ENCODE measurements around the gene NFATC2. TPM values are rescaled to one million over a fixed set of nuclear protein-coding genes. Genes with fewer than 3 reads are reported as not detected.

Gene NFATC2
- total RNA-seq, 1 donor: 16.2 TPM

DNA sequence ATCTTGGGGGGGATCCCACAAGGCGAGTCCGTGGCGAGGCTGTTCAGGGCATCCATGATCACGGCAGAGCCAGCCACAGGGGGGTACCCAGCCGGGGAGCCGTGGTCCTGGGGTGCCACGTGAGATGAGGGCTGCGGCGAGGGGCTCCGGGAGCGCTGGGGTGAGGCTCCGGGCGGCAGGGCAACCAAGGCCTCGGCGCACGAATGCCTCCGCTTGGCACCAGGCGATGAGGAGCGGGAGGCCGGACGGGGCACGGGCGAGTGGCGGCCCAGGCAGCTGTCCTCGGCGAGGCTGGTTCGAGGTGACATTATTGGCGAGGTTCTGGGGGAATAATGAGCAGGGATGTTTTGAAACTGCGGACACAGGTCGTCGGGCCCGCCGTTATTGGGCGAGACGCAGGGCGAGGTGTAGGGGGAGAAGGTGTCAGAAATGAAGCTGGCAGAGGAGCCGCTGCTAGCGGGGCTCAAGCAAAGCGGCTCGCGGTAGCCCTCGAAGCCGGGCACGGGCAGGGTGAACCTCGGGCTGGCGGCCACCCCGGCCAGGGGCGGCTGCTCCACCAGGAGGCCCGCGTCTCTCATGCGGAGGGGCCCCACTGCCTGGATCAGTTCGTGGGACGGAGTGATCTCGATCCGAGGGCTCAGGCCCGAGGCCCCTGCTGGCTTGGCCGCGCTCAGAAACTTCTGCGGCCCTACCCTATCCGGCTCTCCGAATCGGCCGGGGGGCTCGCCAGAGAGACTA is 19.1 kb downstream of the NFATC2 start:
- DNase-seq (ENCODE audit: low read depth in 2 of 3, low spot score in 2 of 3): no peak

DNA sequence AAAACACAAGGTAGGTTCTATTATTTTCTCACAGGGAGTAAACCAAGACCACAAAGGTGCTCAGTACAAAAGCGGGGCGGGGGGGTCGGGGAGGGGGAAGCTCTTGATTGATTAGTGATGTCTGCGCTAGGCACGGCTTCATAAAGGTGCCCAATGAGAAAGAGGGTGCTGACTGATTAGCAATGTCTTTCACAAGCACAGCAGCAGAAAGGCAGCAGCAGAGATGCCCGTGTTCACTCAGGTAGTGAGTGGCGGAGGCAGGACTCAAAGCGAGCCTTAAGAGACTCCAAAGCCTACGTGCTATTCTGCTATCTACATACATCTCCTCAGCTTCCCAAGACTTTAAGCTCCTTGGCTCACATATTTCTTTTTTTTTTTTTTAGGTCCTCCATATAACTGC is 20.3 kb downstream of the NFATC2 start:
- DNase-seq (ENCODE audit: low read depth in 2 of 3, low spot score in 2 of 3): no peak

DNA sequence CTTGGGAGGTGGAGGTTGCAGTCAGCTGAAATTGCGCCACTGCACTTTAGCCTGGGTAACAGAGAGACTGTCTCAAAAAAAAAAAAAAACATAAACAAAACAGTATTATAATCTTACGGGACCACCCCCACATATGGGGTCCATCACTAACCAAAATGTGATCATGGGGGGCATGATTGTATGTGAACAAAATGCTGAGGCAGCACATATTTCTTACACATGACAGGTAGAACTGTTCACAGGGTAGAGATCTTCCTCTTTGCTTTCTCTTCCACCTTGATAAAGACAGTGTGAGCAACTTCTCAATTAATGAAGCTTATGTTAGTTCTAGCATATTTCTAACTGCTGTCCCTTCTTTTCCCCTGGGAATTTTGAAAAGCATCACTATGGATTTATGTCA is 24.7 kb downstream of the NFATC2 start:
- DNase-seq (ENCODE audit: low read depth in 2 of 3, low spot score in 2 of 3): no peak

DNA sequence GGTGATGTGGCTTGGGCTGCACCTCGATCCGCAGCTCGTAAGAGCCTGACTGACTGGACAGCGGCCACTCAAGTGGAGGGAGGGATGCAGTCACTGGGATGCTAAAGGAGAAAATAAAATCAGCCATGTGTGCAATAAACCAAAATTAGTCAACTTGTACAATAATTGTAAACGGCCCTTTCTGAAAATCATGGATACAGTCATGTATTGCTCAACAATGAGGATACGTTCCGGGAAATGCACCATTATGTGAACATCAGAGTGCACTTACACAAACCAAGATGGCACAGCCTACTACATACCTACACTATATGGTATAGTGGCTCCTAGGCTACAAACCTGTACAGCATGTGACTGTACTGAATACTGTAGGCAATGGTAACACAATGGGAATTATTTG is 25.7 kb downstream of the NFATC2 start:
- no peak for DNase-seq (ENCODE audit: low read depth in 2 of 3, low spot score in 2 of 3)

DNA sequence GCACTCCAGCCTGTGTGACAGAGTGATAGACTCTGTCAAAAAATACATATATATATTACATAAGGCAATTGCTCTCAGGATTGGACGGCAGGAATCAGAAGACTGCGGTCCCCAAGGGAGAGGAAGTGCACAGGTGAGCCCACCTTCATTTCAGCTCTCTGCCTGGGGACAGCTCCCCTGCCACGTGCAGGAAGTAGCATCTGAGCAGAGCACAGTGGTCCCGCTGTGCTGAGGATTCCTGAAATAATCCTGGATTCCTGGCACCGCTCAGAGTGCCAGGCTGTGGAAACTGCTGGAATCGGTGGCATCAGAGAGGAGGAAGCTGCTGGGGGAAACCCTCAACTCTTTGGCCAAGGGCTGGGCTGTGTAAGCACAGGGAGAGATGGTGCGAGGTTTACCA is 27.7 kb downstream of the NFATC2 start:
- no peak for DNase-seq (ENCODE audit: low read depth in 2 of 3, low spot score in 2 of 3)

DNA sequence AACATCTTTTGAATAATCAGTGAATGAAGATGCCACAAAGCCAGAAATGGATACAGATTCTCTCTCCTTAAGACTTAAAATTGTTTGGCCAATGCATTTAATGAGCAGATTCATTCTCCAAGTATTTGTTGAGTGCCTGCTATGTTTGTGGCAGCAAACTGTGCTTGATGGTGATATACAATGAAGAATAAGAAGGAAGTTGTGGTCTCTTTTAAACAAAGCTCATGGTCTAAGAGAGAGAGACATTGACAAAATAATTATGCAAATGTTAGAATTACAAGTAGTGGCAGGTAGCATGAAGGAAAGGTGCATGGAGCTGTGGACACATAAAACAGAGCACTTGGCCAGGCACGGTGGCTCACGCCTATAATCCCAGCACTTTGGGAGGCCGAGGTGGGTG is 28.3 kb downstream of the NFATC2 start:
- peak in 1 of 3 donors; percentile 40 for DNase-seq (ENCODE audit: low read depth in 2 of 3, low spot score in 2 of 3)

DNA sequence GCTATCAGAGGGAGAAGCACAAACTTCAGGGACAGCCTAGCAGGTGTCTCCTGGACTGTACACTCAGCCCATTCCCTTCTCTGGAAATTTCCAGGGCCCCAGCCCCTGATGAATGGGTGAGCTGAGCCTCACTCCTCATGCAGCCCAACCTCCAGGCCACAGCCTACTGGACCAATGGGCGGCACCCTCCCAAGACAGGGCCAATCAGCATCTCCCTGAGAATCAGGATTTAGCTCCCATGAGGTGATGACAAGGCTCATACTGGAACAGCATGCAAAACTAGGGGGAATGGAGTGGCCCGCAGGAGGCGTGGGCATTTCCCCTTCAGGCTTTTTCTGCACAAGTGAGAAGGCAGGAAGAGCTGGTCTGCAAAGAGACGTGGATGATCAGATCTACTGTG is 29.0 kb downstream of the NFATC2 start:
- DNase-seq (ENCODE audit: low read depth in 2 of 3, low spot score in 2 of 3): no peak

DNA sequence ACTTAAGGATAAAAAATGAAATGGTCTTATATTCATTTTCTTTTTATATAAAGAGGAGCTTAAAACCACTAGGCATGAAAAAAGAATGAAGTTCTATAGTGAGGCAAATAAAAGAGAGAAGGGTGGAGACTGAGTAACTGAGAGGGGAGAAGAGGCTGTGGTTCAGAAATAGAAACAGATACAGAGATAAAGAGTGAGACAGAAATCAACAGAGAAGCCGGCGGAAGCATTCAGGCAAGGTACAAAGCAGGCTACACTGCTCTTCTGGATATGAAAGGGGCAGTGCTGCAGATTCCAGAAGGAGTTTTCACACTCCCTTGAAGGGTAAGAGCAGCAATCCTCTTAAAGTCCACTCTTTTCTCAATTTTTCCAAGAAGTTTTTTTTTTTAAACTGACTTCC is 29.9 kb downstream of the NFATC2 start:
- DNase-seq (ENCODE audit: low read depth in 2 of 3, low spot score in 2 of 3): no peak

DNA sequence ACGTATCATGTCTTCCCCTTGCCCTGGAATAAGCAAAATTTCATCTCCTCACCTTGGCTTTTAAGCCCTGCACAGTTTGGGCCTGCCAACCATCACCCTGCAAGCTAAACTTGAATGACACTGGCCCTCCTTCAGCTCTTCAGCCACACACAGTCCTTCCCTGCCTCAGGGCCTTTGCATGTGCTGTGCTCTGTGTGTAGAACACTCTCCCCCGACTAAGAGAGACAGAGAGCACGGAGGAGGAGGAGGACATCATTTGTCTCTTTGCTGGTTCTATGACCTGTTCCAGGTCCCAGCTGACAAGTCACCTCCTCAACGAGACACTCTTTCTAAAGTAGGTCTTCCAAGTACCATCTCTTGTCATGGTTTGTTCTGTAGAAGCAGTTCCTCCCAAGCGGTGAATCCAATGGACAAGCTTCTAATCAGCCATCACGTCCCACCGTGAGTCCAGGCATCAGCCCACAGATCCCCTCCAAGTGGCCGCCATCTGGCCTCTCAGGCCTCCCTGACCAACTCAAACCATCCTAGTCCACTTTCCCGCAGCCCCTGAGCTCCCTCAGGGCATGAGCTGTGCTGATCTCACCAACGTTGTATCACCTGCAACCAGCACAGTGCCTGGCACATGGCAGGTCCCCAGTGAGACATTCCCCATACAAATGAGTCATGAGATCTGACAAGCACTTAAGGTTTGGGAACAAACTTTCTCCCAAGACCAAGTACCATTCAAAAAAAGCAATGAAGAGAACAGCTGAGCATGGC is 30.5 kb downstream of the NFATC2 start:
- DNase-seq (ENCODE audit: low read depth in 2 of 3, low spot score in 2 of 3): no peak

DNA sequence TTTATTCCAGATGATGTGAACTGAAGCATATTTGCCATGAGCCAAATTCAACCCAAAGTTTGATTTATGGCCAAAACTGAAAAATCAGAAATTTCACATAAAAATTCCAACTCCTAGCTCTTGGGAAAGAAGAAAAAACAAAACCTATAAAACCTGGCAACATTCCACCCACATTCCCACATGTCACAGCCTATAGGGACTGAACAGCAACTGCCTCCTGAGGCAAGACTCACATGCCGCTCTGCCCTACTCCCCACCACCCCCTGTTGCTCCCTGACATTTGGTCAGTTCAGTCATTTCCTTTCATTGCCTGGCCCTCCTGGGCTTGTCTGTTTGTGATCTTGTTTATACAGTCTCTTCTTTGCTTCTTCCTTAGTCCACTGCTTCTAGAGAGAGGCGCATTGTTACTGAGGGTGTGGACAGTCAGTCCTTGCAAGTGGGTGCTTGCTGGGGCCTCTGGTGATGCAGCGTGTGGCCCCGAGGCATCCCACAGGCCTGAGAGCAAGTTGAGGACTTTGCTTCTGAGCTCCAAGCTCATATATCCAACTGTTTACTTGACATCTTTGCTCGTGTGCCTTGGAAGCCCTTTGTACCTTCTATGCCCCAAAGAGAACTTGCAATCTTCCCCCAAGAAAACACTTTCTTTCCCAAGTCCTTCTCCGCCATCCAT is 31.4 kb downstream of the NFATC2 start:
- DNase-seq (ENCODE audit: low read depth in 2 of 3, low spot score in 2 of 3): no peak

DNA sequence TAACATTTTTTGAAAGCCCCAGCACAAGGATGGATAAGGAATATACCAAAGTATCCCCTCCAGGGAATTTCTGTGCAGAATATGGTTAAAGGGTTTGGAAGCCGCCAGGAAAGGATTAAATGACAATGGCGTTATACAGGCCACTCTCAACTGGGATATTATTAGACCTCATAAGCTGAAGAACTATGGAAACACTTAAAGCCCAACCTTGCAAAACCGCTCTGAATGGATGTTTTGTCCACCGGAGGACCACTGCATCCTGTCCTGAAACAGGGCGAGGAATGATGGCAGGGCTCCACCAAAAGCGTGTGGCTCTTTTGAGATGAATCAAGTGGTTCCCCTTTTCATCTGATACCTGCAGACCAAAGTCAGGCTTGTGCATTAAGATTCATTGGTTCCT is 32.4 kb downstream of the NFATC2 start:
- no peak for DNase-seq (ENCODE audit: low read depth in 2 of 3, low spot score in 2 of 3)

DNA sequence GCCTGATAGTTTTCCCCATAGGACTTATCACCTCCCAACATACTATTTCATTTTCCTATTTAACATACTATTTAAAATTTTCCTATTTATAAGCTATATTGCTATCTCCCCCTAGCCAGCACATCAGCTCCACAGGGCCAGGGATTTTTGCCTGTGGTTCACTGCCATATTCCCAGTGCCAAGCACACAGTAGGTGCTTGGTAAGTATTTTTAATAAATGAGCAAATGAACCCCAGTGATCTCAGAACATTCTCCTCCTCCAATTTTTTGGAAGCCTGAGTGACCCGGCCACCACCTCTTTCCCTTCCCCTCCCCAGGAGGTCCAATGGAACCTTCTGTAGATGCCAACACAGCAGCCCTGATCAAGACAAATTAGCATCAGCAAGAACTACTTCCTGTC is 33.3 kb downstream of the NFATC2 start:
- no peak for DNase-seq (ENCODE audit: low read depth in 2 of 3, low spot score in 2 of 3)

DNA sequence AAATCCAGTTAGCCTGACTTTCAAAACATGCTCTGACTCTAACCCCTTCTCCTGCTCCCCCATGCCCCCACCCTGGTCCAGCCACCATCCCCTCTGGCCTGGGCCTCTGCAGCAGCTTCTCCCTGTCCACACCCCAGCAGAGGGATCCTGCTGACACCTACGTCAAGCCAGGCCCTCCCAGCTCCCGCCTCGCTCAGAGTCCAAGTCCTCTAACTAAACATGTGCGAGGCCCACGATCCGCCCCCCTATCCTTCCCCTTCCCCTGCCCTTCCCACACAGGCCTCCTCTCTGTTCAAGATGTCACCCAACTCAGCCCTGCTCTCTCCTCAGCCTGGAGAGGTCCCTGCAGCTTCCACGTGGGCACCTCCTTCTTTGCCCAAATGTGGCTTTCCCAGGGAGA is 33.7 kb downstream of the NFATC2 start:
- no peak for DNase-seq (ENCODE audit: low read depth in 2 of 3, low spot score in 2 of 3)

DNA sequence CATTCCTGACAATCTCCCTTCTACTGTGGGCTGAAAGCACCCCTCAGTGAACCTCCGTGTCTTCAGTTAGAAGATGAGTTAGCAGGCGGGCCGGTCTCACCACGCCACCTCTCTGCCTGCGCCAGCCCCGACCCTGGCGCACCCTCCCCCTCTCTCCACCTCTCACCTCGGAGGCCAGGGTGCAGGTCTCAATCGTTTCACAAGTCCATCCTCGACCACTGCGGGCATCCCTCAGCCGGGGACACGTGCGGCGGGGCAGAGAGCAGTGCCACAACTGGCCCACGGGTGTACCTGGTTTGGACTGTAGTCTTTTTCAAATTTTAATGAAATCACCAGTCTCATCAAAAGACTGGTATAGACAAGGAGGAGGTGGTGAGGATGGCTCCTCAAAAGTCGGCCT is 34.4 kb downstream of the NFATC2 start:
- no peak for DNase-seq (ENCODE audit: low read depth in 2 of 3, low spot score in 2 of 3)

DNA sequence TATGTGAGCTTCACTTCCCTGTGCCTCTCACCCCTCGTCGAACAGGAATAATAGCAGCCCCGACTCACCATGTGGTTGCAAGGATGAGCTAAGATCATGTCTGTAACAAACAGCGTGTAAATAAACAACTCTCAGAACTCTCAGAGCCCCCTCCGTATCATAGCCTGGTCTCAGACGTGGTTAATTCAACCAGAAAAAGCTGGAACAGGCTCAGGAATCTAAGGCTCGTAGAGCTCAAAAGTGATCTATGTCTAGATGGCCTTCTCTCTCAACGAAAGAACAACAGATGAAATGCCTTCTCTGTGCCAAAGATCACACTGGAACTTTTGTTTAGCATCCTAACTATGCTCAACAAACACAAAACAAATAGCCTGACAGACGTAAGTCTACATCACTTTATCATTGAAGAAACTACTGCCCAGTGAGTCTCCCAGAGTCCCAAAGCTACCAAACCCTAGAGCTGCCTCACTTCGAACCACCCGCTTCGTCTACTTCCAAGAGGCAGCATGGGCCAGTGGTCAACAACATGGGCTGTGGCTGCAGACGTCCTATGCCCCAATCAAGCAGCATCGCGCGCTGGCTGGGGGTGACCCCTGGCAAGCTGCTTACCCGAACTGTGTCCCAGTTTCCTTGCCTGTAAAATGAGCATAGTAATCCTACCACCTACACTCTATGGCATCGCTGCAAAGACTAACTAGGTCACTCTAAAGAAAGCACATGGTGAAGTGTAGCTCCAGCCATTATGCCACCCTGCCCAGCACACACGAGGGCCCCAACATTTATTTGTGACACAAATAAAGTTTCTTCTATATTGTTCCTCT is 35.1 kb downstream of the NFATC2 start:
- DNase-seq (ENCODE audit: low read depth in 2 of 3, low spot score in 2 of 3): no peak

DNA sequence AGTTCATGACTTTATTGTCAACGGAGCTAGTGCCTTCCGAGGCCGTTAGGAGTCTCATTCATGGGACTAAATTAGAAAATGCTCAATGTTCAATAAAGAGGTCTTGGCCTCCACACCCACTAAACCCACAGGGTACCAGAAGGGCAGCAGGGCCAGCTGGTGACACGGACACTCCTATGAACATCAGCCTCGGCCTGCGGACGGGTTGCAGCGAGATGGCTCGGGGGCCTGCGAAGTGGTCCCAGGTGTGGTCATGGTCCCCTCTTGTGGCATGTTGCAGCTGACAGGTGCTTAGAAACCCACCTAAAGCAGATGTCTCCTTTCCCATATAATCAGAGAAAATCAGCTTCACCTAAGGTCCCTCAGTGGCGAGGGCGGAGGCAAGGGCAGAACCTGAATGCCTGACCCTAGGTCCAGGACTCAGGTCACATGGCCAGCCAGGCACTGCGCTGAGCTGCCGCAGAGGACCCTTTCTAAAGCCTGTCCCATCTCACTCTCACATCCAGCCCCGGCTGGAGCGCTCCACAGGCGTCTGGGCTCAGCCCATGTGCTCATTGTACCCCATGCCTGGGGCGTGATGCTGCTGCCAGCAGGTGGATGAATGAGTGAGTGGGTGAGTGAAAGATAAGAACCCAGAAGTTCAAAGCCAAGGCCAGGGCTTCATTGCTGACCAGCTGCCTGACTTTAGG is 35.8 kb downstream of the NFATC2 start:
- no peak for DNase-seq (ENCODE audit: low read depth in 2 of 3, low spot score in 2 of 3)

DNA sequence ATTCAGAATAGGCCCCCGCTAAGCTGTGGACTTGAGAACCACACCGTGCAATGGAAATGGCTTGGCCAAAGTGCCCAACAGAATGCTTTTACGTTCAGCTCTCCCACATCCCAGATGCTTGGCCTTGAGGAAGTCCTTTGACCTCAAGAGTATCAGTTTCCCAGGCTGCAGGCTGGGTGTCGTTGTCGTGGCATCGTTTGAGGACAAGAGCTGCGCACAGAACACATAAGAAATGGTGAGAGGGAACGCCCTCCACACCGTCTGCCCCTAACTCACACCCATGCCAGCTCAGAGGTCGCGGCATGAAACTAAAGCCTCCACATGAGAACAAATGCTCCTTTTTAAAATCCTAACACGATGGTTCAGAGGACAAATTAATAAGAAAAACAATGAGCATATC is 37.0 kb downstream of the NFATC2 start:
- DNase-seq (ENCODE audit: low read depth in 2 of 3, low spot score in 2 of 3): no peak

DNA sequence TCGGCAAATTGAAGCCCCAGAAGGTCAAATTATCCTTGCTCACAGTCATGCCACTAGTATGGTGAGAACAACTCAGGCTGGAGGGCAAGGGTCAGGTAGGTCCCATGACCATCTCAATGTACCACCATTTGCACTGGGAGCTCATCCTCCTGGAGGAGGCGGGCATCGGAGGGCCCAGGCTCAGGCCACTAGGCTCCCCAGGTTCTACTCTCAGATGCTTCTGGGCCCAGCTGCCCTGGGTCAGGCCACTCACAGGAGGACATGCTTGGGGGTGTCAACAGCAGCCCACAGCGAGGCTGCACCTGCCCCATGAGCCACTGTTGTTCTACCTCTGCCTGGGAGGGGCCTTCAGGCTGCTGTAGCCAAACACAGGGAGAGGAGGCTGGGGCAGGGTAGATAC is 39.1 kb downstream of the NFATC2 start:
- DNase-seq (ENCODE audit: low read depth in 2 of 3, low spot score in 2 of 3): no peak

DNA sequence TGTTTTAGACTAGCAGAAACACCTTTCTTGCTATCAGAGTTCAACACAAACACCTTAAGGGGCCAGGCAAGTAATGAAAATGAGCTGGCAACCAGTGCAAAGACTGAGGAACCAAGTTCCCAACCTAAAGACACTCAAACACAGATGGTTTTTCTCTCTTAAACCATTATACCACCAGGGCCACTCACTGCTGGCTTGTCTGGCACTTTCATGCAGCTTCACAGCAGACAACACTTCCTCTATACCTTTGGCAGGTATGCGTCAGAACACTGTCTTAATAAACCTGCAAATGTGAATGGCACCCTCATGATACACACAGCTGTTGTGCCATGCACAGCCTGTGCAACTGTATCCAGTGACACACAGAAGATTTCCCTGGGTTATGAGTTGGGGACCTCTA is 41.6 kb downstream of the NFATC2 start:
- peak in 1 of 3 donors; percentile 17 for DNase-seq (ENCODE audit: low read depth in 2 of 3, low spot score in 2 of 3)

DNA sequence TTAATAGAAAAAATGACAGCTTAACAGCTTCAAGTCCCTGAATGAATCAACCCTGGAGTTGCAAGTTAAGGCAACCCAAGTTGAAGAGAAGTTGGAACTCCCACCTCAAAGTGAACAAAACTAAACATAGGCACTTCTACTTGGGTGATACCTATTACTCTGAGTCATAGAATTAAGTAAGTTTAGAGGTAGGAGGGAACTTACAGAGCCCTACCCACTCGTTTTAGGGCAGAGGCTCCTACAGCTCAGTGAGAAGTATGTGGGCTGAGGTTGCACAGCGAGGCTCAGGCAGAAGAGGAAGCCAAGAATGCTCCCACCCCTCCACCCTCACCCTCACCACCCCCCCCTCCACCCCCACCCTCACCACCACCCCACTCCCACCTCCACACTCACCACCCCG is 42.2 kb downstream of the NFATC2 start:
- peak in 2 of 3 donors; percentile 29 to 52 for DNase-seq (ENCODE audit: low read depth in 2 of 3, low spot score in 2 of 3)
